HG02885 (cell line): ENCODE data around the gene AKT1S1.
A peak's percentile ranks its signal among the peaks of the same experiment; 100 is the strongest.

Experiments used
- ATAC-seq: cut with Tn5 transposase; IDR thresholded peaks from one replicate; pipeline ENCODE4 v1.9.1; 2021; ENCODE audit warnings: mild to moderate bottlenecking; ENCODE audit not compliant: unreplicated experiment, poor library complexity

The AKT1S1 gene

GRCh38 chr19:49857061-49857837 is 19.9 kb downstream of the AKT1S1 start:
- no peak for ATAC-seq

DNA sequence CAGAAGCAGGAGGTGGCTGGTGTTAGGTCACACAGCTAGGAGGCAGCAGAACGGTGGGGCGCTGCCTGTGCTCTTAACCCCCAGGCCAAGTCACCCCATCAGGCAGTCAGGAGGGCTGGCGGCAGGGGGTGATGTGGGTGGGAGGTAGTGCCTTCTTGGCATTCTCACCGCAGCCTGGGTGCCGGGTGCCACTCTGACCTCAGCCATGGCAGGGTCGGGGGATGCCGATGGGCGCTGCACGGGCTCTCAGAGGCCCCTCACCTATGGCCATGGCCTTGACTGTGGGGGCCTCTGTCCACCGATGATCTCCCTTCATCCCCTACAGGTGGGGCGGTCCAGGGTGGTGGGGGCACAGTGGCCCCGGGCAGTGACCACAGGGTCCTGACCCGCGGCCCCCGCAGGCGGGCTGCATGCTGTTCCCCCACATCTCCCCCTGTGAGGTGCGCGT is 20.6 kb downstream of the AKT1S1 start:
- no peak for ATAC-seq

DNA sequence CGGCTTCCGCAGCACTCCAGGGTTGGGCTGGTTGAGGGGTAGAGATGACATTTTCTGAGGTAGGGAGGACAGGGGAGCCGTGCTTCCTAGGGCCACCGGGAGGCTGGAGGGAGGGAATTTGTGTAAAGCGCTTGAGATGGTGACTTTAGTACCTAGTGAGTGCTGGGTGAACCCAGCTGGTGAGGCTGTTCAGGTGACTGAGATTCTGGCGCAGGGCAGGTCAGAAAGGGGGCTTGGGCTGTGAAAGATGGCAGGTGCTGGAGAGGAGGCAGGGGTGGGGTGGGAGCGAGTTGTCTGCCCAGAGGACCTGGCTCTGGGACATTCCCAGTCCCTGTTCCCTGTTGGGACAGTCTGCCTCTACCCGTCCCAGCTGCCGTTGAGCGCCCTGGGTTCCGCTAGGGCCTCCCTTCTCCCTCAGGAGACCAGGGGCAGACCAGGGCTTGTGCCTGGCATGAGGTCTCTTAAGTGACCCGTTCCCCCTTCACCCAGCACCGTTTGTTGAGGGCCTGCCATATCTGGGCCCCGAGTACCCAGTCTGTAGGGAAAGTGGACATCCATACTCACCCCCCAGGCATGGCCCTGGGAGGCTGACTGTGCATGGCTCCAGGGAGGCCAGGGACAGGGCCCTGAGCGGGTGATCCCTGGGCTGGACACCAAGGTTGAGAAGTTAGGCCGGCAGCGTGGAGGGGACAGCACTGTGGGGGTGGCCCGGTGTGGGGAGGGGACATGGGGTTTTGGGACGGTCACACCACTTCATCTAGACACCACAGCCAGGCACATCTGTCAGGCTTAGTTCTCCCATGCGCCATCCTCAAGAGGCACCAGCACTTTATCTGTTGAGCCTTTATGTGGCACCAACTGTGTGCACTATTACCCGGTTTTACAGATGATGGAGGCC is 21.2 kb downstream of the AKT1S1 start:
- ATAC-seq = no peak

GRCh38 chr19:49855277-49855675 is 21.9 kb downstream of the AKT1S1 start:
- no peak for ATAC-seq

DNA sequence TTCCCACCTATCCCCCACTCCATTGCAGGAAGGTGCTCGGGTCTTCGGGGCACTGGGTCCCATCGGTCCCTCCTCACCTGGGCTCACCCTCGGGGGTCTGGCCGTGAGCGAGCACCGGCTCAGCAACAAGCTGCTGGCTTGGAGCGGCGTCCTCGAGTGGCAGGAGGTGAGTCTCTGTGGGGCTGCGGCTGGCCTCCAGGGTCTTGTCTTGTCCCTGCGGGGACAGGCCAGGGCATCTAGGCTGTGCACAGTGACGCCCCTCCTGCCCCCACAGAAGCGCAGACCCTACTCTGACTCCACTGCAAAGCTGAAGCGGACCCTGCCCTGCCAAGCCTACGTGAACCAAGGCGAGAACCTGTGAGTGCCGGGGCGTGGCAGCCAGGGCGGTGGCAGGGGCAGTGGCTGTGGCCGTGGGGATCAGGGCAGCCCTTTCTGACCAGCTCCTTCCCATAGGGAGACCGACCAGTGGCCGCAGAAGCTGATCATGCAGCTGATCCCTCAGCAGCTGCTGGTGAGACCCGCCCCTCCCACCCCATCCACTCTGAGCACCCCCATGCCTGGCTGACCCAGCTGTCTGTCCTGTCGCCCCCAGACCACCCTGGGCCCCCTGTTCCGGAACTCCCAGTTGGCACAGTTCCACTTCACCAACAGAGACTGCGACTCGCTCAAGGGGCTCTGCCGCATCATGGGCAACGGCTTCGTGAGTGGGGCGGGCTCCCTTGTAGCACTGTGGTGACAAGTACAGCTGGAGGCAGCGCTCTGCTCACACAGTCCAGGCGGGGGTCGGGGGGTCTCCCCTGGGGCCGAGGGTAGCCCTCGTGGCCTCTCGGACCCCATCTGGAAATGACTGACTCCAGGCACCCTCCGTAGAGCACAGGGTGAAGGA is 22.5 kb downstream of the AKT1S1 start:
- no peak for ATAC-seq

- no peak for ATAC-seq
Measured at GRCh38 chr19:49853852-49854377, 23.2 kb downstream of the AKT1S1 start.

DNA sequence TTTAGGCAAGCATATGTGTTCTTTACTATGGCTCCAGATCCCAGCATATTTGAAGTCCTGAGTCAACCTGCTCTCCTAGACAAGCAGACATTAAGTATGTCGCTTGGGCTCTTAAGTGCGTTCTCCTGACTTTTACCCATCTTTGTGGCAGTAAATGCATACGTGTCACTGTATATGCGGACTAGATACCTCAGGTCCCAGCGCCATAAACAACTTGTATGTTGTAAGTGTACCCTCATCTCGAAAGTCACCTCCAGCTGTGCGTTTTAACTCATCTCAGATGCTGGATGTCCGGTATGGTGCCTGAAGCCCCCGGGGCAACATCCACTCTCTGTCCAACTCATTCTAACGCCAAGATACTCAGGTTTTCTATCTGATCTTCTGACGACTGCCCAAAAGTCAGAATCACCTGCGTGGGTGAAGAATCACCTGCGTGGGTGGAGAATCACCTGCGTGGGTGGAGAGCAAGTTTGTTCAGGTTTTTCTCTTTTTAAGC is 24.5 kb downstream of the AKT1S1 start:
- ATAC-seq = no peak

- no peak for ATAC-seq
Measured at GRCh38 chr19:49851456-49852259, 25.5 kb downstream of the AKT1S1 start.

GRCh38 chr19:49850487-49851342 is 26.4 kb downstream of the AKT1S1 start, which contains the start of gene PTOV1:
PTOV1 (plus strand) TSS chr19:49851159.
- ATAC-seq = peak; percentile 81

DNA sequence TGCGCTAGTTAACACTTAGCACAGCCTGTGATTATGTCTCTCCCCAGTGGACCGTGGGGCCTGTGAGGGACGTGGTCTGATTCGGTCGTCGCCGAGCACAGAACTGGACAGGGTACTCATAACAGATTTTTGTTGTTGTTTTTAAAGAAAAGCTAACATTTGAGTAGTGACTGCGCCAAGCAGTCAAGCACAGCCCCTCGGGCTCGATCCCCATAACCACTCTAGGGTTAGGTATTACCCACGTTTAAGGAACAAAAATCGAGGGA is 27.0 kb downstream of the AKT1S1 start:
- peak; percentile 2 for ATAC-seq

DNA sequence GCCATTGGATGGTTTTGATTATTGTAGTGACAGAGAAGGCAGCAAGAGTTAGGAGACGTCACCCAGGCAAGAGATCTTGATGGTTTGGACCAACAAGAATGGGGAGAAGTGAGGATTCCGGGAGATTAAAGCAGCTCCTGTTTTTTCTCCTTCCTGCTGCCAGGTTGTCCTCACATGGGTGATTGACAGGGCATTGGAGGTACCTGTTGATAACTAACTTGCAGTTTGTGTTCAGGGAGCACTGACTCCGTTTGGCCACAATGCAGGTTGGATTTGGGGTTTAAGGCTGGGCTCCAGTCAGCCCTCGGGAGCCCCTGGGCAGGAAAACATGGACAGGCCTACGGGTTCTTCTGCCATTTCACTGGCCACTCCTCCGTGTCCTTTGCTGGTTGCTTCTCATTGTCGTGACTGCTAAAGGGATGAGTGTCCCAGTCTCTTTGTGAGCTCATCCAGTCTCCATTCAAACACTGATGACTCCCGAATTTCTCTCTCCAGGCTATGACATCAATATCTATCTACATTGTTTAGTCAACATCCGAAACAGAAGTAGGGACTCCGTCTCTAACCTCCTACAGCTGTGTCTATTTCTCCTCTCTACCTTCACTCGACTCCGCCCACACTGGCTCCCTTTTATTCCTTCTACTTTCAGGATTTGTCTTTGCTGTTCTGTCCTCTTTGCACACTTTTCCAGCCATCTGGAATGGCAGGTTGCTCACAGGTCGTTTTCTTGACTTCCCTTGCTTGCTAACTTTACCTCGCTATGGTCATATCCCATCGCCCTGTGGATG is 27.5 kb downstream of the AKT1S1 start:
- no peak for ATAC-seq

GRCh38 chr19:49848938-49849337 is 28.2 kb downstream of the AKT1S1 start:
- ATAC-seq = no peak

- no peak for ATAC-seq
Measured at GRCh38 chr19:49847731-49848696, 29.1 kb downstream of the AKT1S1 start.

- no peak for ATAC-seq
Measured at GRCh38 chr19:49846408-49846807, 30.7 kb downstream of the AKT1S1 start.

GRCh38 chr19:49845414-49845813 is 31.7 kb downstream of the AKT1S1 start:
- no peak for ATAC-seq
